ENCODE data around the gene SCGB1A1.

DNA sequence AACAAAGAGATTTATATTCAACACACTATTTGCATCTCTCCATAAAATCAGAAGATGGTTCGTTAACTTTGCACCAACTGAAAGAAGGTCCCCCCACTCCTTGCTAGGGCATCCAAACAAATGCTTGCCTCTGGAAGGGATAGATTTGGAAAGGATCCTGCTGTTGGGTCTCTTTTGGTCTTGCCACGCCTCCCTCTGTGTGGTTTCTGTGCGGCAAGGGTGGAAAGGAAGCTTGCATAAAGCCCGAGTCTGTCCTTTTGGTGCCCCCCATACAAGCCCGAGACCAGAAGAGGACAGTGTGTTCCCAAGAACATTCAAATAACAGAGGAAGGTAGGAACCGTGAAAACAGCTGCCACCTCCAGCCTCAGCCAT lies 15.1 kb downstream of the SCGB1A1 start:
- TF ChIP-seq ZNF274 (IDR thresholded peaks at IDR 0.05; ENCODE audit: low read depth, low read length): no peak
- TF ChIP-seq YY1 (IDR thresholded peaks at IDR 0.05; ENCODE audit: insufficient read depth, insufficient read length): no peak
